Hematopoietic multipotent progenitor cell treated with erythropoietin and hydrocortisone succinate and interleukin-3 and kit ligand, for 4 days (in vitro differentiated cells): ENCODE data around the gene NAA80.

Experiments
- DNase-seq: peaks from one replicate; pipeline ENCODE4 v3.0.0-alpha.2; 2015

The NAA80 gene, protein sequence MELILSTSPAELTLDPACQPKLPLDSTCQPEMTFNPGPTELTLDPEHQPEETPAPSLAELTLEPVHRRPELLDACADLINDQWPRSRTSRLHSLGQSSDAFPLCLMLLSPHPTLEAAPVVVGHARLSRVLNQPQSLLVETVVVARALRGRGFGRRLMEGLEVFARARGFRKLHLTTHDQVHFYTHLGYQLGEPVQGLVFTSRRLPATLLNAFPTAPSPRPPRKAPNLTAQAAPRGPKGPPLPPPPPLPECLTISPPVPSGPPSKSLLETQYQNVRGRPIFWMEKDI

DNA sequence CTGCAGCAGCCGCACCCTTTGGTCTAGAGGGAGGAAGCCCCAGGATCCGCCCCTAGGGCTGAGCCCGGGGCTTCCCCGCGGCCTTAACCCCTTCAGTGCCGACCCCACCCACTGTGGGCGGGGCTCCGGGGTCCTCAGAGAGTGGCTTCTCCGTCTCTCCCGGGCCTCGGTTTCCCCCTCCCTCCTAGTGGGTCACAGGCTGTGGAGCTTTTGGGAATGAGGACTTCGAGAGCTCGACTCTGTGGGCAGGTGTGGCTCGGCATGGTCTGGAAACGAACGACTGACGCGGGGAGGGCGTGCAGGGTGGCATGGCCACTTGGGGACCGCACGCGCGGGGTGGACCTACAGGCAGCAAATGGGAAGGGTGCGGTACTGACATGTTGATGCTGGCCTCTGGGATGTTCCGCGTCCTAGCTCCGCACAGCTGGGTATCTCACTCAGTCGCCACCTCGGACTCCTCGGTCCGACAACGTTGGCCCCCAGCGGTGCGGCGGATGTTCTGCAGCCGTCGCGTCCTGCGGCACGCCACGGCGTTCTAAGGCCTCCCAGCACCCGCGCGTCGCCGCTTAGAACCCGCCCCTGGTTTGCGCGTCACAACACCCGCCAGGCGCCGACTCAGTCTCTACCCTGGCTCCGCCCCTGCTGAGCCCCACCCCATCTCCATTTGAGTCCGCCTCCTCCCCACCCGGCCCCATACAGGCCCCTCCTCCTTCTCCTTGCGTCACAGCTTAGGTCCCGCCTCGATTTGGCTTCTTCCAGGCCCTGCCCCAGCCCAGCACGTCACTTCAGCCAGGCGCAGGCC lies at the start of gene NAA80, which contains the start of gene HYAL3:
NAA80 (minus strand) TSS at position 570 of the 802 bp plus-strand sequence. CDS start 1,942 bp downstream, outside the sequence.
HYAL3 (minus strand) TSS at position 570 of the 802 bp plus-strand sequence. CDS start 3,803 bp downstream, outside the sequence.
- DNase-seq, result peak; percentile 100

GRCh38 chr3:50347187-50347813 lies 48.1 kb upstream of the NAA80 start:
- DNase-seq, result peak; percentile 92

- DNase-seq, result peak; percentile 88
Measured at GRCh38 chr3:50345586-50346234, 46.5 kb upstream of the NAA80 start, which contains the start of gene ZMYND10. ZMYND10 (minus strand) TSS chr3:50345732; CDS start chr3:50345579, 153 bp downstream.

GRCh38 chr3:50345008-50345407 lies 45.8 kb upstream of the NAA80 start:
- DNase-seq, result no peak

DNA sequence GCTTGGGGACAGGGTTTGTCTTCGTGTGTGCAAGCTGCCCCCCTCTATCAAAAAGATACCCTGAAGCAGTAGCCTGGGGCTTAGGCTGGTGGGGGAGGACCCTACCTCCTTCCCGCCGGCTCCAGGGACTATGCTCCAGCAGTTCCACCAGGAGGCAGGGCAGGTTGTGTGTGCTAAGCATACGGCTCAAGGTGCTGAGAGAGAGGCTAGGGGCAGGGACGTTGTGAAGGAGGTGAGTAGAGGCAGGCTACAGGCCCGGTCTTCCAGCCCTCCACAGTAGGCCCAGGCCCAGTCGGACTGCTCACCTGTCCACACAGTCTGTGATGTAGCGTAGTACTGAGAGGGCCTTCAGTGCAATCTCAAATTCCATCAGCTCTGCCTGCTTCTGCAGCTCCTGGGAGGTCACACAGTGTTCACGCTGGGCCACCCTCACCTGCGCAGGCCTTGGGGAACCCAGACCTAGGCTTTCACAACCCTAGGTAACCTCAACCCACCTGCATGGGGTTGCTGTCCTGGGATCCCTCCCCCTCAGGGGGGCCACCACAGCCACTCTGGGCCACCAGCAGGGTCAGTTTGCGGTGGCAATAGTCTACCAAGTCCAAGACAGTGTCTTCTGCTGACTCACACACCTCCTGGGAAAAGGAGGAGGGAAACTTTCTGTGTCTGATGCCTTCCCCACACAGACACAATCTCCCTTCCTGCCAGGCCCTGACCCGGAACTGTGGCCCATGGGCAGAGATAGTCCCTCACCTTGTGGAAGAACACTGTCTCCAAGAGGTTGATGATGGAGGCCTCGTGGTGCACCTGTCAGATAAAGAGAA lies 43.8 kb upstream of the NAA80 start:
- DNase-seq, result no peak

GRCh38 chr3:50341996-50342650 lies 42.9 kb upstream of the NAA80 start:
- DNase-seq, result no peak

GRCh38 chr3:50341537-50341936 lies 42.3 kb upstream of the NAA80 start:
- no peak for DNase-seq

DNA sequence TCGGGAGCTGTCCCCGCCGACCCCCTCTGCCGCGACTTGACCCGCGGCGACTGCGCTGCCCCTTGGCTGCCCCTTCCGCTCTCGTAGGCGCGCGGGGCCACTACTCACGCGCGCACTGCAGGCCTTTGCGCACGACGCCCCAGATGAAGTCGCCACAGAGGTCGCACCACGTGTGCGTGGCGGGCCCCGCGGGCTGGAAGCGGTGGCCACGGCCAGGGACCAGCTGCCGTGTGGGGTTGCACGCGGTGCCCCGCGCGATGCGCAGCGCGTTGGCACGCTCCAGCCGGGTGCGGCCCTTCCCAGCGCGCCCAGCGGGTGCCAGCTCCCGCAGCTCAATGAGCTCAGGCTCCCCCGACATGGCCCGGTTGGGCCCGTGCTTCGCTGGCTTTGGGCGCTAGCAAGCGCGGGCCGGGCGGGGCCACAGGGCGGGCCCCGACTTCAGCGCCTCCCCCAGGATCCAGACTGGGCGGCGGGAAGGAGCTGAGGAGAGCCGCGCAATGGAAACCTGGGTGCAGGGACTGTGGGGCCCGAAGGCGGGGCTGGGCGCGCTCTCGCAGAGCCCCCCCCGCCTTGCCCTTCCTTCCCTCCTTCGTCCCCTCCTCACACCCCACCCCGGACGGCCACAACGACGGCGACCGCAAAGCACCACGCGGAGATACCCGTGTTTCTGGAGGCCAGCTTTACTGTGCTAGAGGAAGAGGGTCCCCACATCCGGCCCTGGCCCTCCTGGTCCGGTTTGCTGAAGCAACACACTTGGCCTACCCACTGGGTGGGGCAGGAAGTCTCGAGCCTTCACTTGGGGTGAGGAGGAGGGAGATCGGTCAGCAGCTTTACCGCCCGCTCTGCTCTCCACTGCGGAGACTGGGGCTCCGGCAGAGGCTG lies 41.5 kb upstream of the NAA80 start, which contains the start of gene RASSF1:
RASSF1 (minus strand) TSS at position 389 of the 882 bp plus-strand sequence; CDS start at position 358, 31 bp downstream.
- peak; percentile 98 for DNase-seq

GRCh38 chr3:50340147-50340447 lies 40.9 kb upstream of the NAA80 start:
- peak; percentile 47 for DNase-seq

- no peak for DNase-seq
Measured at GRCh38 chr3:50339485-50340146, 40.4 kb upstream of the NAA80 start.

- DNase-seq, result peak; percentile 79
Measured at GRCh38 chr3:50338965-50339364, 39.8 kb upstream of the NAA80 start.

GRCh38 chr3:50337175-50337861 lies 38.1 kb upstream of the NAA80 start:
- peak; percentile 100 for DNase-seq

DNA sequence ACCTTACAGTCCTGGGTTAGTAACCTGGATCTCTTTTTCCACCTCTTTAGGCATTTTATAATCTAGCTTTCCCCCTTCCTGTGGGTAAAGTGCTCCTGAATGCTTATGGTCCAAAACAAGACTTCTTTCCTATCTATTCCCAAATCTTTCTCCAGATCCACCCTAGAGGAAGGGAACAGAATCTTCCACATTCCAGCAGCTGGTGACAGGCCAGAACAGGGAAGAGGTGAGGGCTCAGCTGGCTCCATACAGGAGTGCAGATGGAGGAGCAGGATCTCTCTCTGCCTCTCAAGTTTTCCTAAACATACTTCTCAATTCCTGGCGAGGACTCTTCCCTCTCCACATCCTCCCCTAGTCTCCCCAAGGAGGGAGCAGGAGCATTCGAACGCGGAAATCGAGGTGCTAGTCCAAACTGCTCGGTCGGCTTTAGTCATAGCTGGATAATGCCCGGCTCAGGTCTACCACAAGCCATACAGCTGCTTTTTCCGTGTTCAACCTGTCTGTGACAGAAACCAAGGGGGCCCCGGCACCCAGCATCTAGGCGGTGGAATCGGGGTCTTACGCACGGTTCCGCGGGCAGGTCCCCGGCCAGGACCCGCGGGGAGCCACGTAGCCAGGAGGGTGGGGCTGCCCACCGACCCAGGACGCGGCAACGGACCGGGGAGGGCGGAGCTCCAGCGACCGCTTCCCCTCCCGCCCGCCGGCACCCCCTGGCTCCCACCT lies 37.4 kb upstream of the NAA80 start:
- no peak for DNase-seq

GRCh38 chr3:50334339-50335075 lies 35.3 kb upstream of the NAA80 start:
- no peak for DNase-seq

- no peak for DNase-seq
Measured at GRCh38 chr3:50333744-50334328, 34.6 kb upstream of the NAA80 start.

DNA sequence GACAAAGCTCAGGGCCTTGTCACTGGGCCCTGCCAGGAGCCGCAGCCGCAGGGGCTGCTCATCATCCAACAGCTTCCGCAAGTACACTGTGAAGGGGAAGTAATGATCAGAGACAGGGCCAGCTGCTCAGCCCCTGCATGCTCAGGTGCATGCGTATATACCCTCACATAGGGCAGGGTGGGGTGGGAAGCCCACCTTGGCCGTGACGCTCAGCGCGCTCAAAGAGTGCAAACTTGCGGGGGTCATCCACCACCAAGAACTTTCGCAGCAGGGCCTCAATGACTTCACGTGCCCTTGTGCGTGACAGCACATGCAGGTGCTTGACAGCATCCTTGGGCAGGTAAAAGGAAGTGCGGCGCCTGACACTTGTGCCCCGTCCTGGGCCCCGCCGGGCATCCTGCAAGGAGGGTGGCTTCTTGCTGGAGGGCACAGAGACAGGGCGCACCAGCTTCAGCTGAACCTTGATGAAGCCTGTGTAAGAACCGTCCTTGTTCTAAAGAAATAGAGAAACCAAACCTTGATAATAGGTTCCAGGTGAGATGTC lies 32.2 kb upstream of the NAA80 start:
- DNase-seq, result no peak

DNA sequence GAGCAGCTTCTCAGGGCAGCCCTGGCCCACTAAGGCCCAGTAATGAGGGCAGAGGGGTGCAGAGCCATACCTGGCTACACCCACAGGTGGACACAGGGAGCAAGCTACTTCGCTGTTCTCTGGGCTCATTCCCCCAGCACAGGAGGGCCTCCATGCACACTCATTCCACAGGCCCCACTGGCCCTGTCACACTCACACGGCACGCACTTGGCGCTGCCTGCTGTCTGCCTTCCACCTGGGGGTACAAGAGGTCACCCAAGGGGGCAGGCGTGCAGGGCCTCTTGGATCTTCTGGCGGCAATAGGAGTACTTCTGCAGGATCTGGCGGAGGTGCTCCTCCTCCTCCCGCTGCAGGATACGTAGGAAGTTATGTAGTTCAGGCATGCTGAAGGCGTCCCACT lies 31.1 kb upstream of the NAA80 start:
- no peak for DNase-seq
